GM13976 (cell line): ENCODE results near the gene MYL7.

Source experiments
- DNase-seq: peaks from one replicate; pipeline ENCODE4 v3.0.0; 2012; ENCODE audit warnings: low spot score
- CTCF ChIP-seq: IDR thresholded peaks from 2 replicates; pipeline ENCODE4 v1.5.1; 2012; ENCODE audit warnings: borderline replicate concordance, mild to moderate bottlenecking; ENCODE audit not compliant: insufficient read depth; ENCODE audit errors: extremely low read depth, missing control alignments, control extremely low read depth
- in situ Hi-C: fragments of 300-500 bp; cut with MboI; formaldehyde crosslinking; loops from one replicate; pipeline ENCODE4 v1.12.0; 2022; ENCODE audit warnings: low sequenced_read_pairs, mixed read lengths, inconsistent platforms; ENCODE audit not compliant: unreplicated experiment

Gene MYL7

GRCh38 chr7:44141221-44141850 lies at the start of gene MYL7:
MYL7 (minus strand) TSS chr7:44141332; CDS start chr7:44141305, 27 bp downstream.
- in situ Hi-C loops, result no loop called here
- DNase-seq, result no peak
- TF ChIP-seq CTCF, result no peak

GRCh38 chr7:44189993-44190872 lies 49.1 kb upstream of the MYL7 start:
- no peak for TF ChIP-seq CTCF
- DNase-seq, result no peak
- in situ Hi-C loops, result no loop called here

DNA sequence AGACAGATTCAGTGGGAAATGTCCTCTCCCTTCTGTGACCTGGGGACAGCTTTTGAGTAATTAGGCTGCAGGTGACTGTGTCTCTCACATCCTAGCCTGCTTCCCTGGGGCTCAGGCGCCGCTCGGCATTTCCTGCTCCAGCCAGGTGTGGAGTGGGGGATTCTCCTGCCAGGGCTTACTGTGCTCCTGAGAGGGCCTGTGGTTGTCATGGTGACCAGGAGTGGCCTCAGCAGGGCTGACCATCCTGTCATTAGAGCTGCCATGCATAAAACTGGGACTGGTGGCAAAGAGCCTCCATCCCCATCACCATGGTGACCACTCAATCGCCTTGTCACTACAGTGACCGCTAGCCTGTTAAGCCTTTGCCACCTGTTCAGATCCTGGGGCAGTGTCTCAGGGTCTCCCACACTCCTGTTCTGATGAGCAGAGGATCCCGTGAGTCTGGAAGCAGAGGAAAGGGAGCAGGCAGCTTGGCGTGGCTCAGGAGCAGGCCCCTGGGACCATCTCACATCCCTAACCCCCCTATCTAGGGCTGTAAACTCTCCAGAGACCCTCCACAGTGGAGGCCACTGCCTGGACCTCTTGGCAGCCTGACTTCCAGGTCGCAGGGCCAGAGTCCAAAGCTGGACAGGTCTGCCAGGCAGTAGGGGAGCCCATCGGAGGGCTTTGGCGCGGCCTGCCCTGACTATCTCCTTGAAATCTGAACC lies 48.3 kb upstream of the MYL7 start, which contains the start of gene GCK:
GCK (minus strand) TSS at position 154 of the 707 bp plus-strand sequence. CDS start 486 bp downstream, outside the sequence.
- no peak for DNase-seq
- in situ Hi-C loops, result no loop called here

DNA sequence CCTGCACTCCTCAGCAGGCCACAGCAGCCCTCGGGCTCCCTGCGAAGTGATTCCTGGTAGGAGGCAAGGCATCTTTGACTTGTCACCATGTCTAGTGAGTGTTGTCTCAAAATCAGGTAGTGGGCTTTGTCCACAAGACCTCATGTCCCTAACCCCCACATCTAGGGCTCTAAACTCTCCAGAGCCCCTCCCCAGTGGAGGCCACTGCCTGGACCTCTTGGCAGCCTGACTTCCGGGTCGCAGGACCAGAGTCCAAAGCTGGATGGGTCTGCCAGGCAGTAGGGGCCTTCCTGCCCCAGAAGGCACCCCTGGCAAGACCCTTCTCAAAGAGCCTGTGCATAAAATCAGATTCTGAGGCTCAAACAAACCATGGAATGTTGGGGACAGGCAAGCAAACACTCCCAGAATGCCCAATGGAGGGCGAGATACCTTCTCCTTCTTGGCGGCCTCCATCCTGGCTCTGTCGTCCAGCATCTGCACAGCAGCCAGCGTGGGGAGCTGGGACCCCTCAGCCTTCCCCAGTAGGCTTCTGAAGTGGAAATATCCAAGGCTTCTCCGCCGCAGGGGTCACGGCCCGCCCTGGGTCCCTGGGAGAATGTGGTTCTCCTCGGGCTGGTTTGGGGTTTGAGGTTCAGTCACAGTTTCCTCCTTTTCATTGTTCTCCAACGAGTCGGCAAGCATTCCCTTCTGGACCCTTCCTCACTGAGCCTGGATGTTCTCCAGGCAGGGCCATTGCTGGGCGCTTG lies 47.5 kb upstream of the MYL7 start:
- DNase-seq, result no peak
- TF ChIP-seq CTCF, result no peak
- in situ Hi-C loops, result no loop called here

More for the DNA sequence above, 48.3 kb upstream of the MYL7 start, which contains the start of gene GCK:
- no peak for TF ChIP-seq CTCF

GRCh38 chr7:44187636-44188416 lies 46.7 kb upstream of the MYL7 start:
- no peak for TF ChIP-seq CTCF
- DNase-seq, result no peak
- in situ Hi-C loops, result no loop called here
